Sigmoid colon (tissue), 4 donors: ENCODE results near the gene CNN2.

Experiments used
- EP300 ChIP-seq, 4 donors: sonication (generic); formaldehyde crosslinking; IDR thresholded peaks; one replicate each; pipeline ENCODE4 v1.6.1; 2017; ENCODE audit warnings: antibody characterized with exemption in 4 of 4
- POLR2A ChIP-seq, 2 donors: fragments of 450-650 bp; IDR thresholded peaks; one replicate each; pipeline ENCODE4 v1.6.1; 2016; ENCODE audit warnings: antibody characterized with exemption in 2 of 2, mild to moderate bottlenecking in 2 of 2, moderate library complexity in 2 of 2
- POLR2AphosphoS5 ChIP-seq, 4 donors: sonication (generic); formaldehyde crosslinking; IDR thresholded peaks; one replicate each; pipeline ENCODE4 v1.6.1; 2017; ENCODE audit warnings: antibody characterized with exemption in 4 of 4
- TF ChIP-seq, protein P1 (sequence below), 4 experiments: fragments of 450-650 bp in 3 of 4; fragments of 200-600 bp in 1 of 4; IDR thresholded peaks; one replicate each; pipeline ENCODE4 v1.5.1; 2016 to 2019; ENCODE audit warnings: antibody characterized with exemption in 4 of 4, mild to moderate bottlenecking in 3 of 4, moderate library complexity in 2 of 4

DNA sequence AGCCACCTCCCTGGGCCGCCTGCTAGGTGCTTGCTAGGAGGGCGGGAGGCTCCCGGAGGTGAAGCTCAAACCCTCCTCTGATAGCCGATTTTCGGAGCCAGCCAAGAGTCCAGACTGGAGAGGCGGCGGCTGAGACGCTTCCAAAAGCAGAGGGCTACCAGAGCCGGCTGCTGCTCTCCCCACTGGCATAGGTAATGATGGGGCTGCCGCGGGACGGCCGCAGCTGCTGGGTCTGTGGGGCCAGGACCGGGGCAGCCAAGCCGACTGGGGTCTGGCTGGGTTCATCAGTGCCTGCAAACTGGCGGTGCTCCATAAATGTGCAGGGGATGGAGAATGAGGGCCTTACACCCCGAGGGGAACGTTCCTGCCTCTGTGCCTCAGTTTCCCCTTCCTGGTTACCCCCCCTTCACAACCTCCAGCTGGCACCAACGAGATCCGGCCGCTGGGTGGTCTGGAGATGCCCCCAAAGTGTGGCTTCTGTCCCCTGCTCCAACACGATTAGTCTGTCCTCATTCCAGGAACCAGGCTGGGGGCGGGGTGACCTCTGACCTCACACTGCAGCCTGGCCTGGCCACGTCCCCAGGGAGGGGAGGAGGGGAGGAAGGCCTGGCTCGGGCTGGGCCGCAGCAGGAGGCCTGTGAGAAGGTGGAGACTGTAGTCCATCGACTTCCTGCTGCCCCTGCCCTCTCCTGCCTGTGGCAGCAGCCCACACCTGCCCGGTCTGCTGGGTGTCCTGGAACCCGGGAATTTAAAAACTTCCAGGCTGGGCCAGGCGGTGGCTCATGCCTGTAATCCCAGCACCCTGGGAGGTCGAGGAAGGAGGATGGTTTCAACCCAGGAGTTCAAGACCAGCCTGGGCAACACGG is 46.0 kb upstream of the CNN2 start:
- TF ChIP-seq EP300 (IDR thresholded peaks at IDR 0.05) = no peak
- TF ChIP-seq POLR2A (IDR thresholded peaks at IDR 0.05) = no peak
- TF ChIP-seq, protein P1, sequence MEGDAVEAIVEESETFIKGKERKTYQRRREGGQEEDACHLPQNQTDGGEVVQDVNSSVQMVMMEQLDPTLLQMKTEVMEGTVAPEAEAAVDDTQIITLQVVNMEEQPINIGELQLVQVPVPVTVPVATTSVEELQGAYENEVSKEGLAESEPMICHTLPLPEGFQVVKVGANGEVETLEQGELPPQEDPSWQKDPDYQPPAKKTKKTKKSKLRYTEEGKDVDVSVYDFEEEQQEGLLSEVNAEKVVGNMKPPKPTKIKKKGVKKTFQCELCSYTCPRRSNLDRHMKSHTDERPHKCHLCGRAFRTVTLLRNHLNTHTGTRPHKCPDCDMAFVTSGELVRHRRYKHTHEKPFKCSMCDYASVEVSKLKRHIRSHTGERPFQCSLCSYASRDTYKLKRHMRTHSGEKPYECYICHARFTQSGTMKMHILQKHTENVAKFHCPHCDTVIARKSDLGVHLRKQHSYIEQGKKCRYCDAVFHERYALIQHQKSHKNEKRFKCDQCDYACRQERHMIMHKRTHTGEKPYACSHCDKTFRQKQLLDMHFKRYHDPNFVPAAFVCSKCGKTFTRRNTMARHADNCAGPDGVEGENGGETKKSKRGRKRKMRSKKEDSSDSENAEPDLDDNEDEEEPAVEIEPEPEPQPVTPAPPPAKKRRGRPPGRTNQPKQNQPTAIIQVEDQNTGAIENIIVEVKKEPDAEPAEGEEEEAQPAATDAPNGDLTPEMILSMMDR (IDR thresholded peaks at IDR 0.05) = no peak
- TF ChIP-seq POLR2AphosphoS5 (IDR thresholded peaks at IDR 0.05) = no peak
